Mucosa of gallbladder (tissue), 1 donor: ENCODE measurements around the gene KLB. TPM values are rescaled to one million over a fixed set of nuclear protein-coding genes. Genes with fewer than 3 reads are reported as not detected.
"Not testable (repeated sequence)": the region's sequence is repeated elsewhere in the genome, so short reads cannot be mapped to it uniquely, and the experiment has no call there.

ENCODE experiments used
- DNase-seq: peaks from one replicate; pipeline ENCODE4 v3.0.0-alpha.2; 2020; ENCODE audit warnings: low spot score
- total RNA-seq: library from RNA; stranded (reverse); gene quantifications from one replicate; pipeline ENCODE4 v1.2.1, GENCODE V29; 2021
- donor health status: DM: no; HTN: no; CAD: no.

Gene KLB
- not detected for total RNA-seq

- DNase-seq, result no peak
Observed at GRCh38 chr4:39406763-39407583, at the start of gene KLB. Gene KLB (plus strand): TSS chr4:39406930. CDS start chr4:39406950, 20 bp downstream.

- no peak for DNase-seq
Observed at GRCh38 chr4:39357002-39357401, 49.7 kb upstream of the KLB start.

- not testable (repeated sequence) for DNase-seq
Observed at GRCh38 chr4:39360611-39361010, 46.1 kb upstream of the KLB start.

GRCh38 chr4:39362827-39363226 lies 43.9 kb upstream of the KLB start:
- no peak for DNase-seq

GRCh38 chr4:39363773-39364393 lies 42.8 kb upstream of the KLB start:
- DNase-seq, result no peak

GRCh38 chr4:39365360-39365759 lies 41.4 kb upstream of the KLB start:
- DNase-seq, result no peak

- DNase-seq, result peak; percentile 93
Observed at GRCh38 chr4:39365830-39366771, 40.6 kb upstream of the KLB start, which contains the start of gene RFC1. Gene RFC1 (minus strand): TSS chr4:39366362. CDS start chr4:39366241, 121 bp downstream.

GRCh38 chr4:39367166-39367565 lies 39.6 kb upstream of the KLB start:
- no peak for DNase-seq

- no peak for DNase-seq
Observed at GRCh38 chr4:39369301-39369700, 37.4 kb upstream of the KLB start.

GRCh38 chr4:39371209-39371608 lies 35.5 kb upstream of the KLB start:
- DNase-seq, result not testable (repeated sequence)

- DNase-seq, result no peak
Observed at GRCh38 chr4:39375478-39375877, 31.3 kb upstream of the KLB start.

- DNase-seq, result no peak
Observed at GRCh38 chr4:39383690-39384089, 23.0 kb upstream of the KLB start.

- DNase-seq, result no peak
Observed at GRCh38 chr4:39384563-39384962, 22.2 kb upstream of the KLB start.

- no peak for DNase-seq
Observed at GRCh38 chr4:39390603-39391002, 16.1 kb upstream of the KLB start.

GRCh38 chr4:39394706-39395105 lies 12.0 kb upstream of the KLB start:
- no peak for DNase-seq

GRCh38 chr4:39401640-39402039 lies 5.1 kb upstream of the KLB start:
- not testable (repeated sequence) for DNase-seq

GRCh38 chr4:39407584-39407885 lies 805 bp downstream of the KLB start:
- DNase-seq, result no peak

GRCh38 chr4:39410415-39410814 lies 3.7 kb downstream of the KLB start:
- no peak for DNase-seq

- not testable (repeated sequence) for DNase-seq
Observed at GRCh38 chr4:39411561-39411960, 4.8 kb downstream of the KLB start.

GRCh38 chr4:39415678-39416283 lies 9.1 kb downstream of the KLB start:
- DNase-seq, result no peak

- no peak for DNase-seq
Observed at GRCh38 chr4:39422247-39422646, 15.5 kb downstream of the KLB start.

GRCh38 chr4:39425297-39425696 lies 18.6 kb downstream of the KLB start:
- not testable (repeated sequence) for DNase-seq
